GM12878 (cell line): ENCODE results near the gene YEATS4. TPM values are rescaled to one million over a fixed set of nuclear protein-coding genes. Genes with fewer than 3 reads are reported as not detected.

Experiments used
- ATAC-seq: fragments of 200-7000 bp; cut with Tn5 transposase; 3 replicates; pipeline ENCODE4 v1.9.1; 2020; ENCODE audit warnings: mild to moderate bottlenecking, moderate library complexity
- BruUV-seq: library from RNA; stranded (reverse); fragments of 400-500 nt; replicated peaks from 2 replicates; lab custom pipeline; 2021; lab: Mats Ljungman, UMichigan
- CTCF ChIA-PET: fragments of 300-600 bp; sonication (Branson Sonifier 250); formaldehyde crosslinking; extraction: SDS; loops from one replicate; lab custom pipeline; 2021; ENCODE audit warnings: inconsistent platforms; lab: Yijun Ruan, JAX
- POLR2A ChIA-PET: fragments of 350-600 bp; formaldehyde crosslinking; extraction: SDS; loops from one replicate; lab custom pipeline; 2021; ENCODE audit warnings: inconsistent platforms; lab: Charles Lee
- RAD21 ChIA-PET: fragments of 300-600 bp; sonication (Branson Sonifier 250); formaldehyde crosslinking; loops from one replicate; lab custom pipeline; 2023; ENCODE audit warnings: antibody characterized with exemption; ENCODE audit not compliant: unreplicated experiment; lab: Charles Lee
- SMC1A ChIA-PET: fragments of 300-600 bp; sonication (Branson Sonifier 250); formaldehyde crosslinking; loops from one replicate; lab custom pipeline; 2023; ENCODE audit not compliant: unreplicated experiment, uncharacterized antibody; lab: Charles Lee
- DNase-seq: peaks from one replicate; pipeline ENCODE4 v3.0.0-alpha.2; 2011; ENCODE audit warnings: low read depth, low spot score
- FAIRE-seq: peaks from 3 replicates; lab custom pipeline; 2011; peaks lifted over from hg19 to GRCh38; lab: Jason Lieb, UNC
- H2AFZ ChIP-seq: 2 replicates; pipeline ENCODE4 v1.6.0; 2011; ENCODE audit warnings: low read depth, low read length, control low read depth; ENCODE audit not compliant: control insufficient read depth
- H3K27ac ChIP-seq: 2 replicates; pipeline ENCODE4 v1.5.1; 2011; ENCODE audit warnings: control low read depth; ENCODE audit not compliant: control insufficient read depth, insufficient read depth
- H3K27me3 ChIP-seq, 2 experiments: replicated peaks in 1 of 2; 2 replicates each; pipeline versions ENCODE4 v1.6.0 to v1.6.1; 2011; ENCODE audit warnings: low read length in 1 of 2; ENCODE audit not compliant: control insufficient read depth in 2 of 2, insufficient read depth in 2 of 2
- H3K36me3 ChIP-seq, 2 experiments: 2 replicates each; pipeline ENCODE4 v1.5.1; 2011; ENCODE audit warnings: low read length in 1 of 2; ENCODE audit not compliant: control insufficient read depth in 2 of 2, insufficient read depth in 2 of 2
- H3K4me1 ChIP-seq: 2 replicates; pipeline ENCODE4 v1.6.1; 2011; ENCODE audit warnings: mild to moderate bottlenecking, low read length, moderate library complexity, mixed read lengths; ENCODE audit not compliant: control insufficient read depth, insufficient read depth
- H3K4me2 ChIP-seq: 2 replicates; pipeline ENCODE4 v1.6.0; 2011; ENCODE audit warnings: control low read depth; ENCODE audit not compliant: control insufficient read depth, insufficient read depth
- H3K4me3 ChIP-seq: fragments of 200-600 bp; sonication (generic); 2 replicates; pipeline ENCODE4 v1.5.1; 2016
- H3K79me2 ChIP-seq: 2 replicates; pipeline ENCODE4 v1.6.0; 2011; ENCODE audit warnings: low read length; ENCODE audit not compliant: control insufficient read depth, insufficient read depth
- H3K9ac ChIP-seq: 2 replicates; pipeline ENCODE4 v1.8.0; 2011; ENCODE audit warnings: low read length, control low read depth, mixed read lengths; ENCODE audit not compliant: control insufficient read depth, insufficient read depth
- H3K9me3 ChIP-seq: replicated peaks from 3 replicates; pipeline ENCODE4 v1.5.1; 2011; ENCODE audit warnings: mild to moderate bottlenecking, low read length; ENCODE audit not compliant: control insufficient read depth, insufficient read depth
- H4K20me1 ChIP-seq: 2 replicates; pipeline ENCODE4 v1.6.0; 2011; ENCODE audit not compliant: control insufficient read depth, insufficient read depth
- CBFB ChIP-seq: IDR thresholded peaks from 2 replicates; pipeline ENCODE4 v1.6.1; 2016; ENCODE audit warnings: antibody characterized with exemption, low read depth
- CREM ChIP-seq: IDR thresholded peaks from 2 replicates; pipeline ENCODE4 v1.6.1; 2014; ENCODE audit warnings: antibody characterized with exemption, low read depth
- NFYA ChIP-seq: IDR thresholded peaks from 2 replicates; pipeline ENCODE4 v1.6.1; 2011; ENCODE audit warnings: low read depth, mild to moderate bottlenecking, low read length, improper control_type of control experiment, borderline replicate concordance
- POLR2AphosphoS5 ChIP-seq: IDR thresholded peaks from 2 replicates; pipeline ENCODE4 v1.6.1; 2011; ENCODE audit warnings: mild to moderate bottlenecking, low read length, inconsistent platforms
- SP1 ChIP-seq: IDR thresholded peaks from one replicate; pipeline ENCODE4 v1.6.1; 2011; ENCODE audit warnings: low read depth, low read length
- SUPT20H ChIP-seq: IDR thresholded peaks from 2 replicates; pipeline ENCODE4 v1.6.1; 2011; ENCODE audit warnings: low read depth, mild to moderate bottlenecking, low read length, moderate library complexity, borderline replicate concordance; ENCODE audit not compliant: control insufficient read depth
- WGBS: methylation state at CpG from one replicate; pipeline ENCODE4 v1.1.6; 2016; ENCODE audit warnings: low lambda C conversion rate; ENCODE audit not compliant: insufficient replicate concordance, insufficient coverage; ENCODE audit errors: missing lambda C conversion rate; 5-methylcytosine and 5-hydroxymethylcytosine counted together
- in situ Hi-C: fragments of 300-500 bp; cut with MboI; formaldehyde crosslinking; loops from 9 replicates; pipeline ENCODE4 v1.14.3; 2018; ENCODE audit warnings: mixed read lengths
- intact Hi-C: fragments of 100-400 bp; cut with micrococcal nuclease; formaldehyde crosslinking; loops from one replicate; pipeline ENCODE4 v1.14.2; 2022; ENCODE audit not compliant: unreplicated experiment
- polyA plus RNA-seq, 11 experiments: library from polyadenylated mRNA; depleted of rRNA in 4 of 11; unstranded in 6 of 11; stranded (reverse) in 5 of 11; fragments of >200 nt; fragmentation: Nextera tagmentation in 4 of 11; fragmentation: Illumina TruSeq in 1 of 11; extraction: Ambion mirVana in 4 of 11; extraction: Trizol in 1 of 11; gene quantifications; 1 replicate in 1 of 11; 2 replicates in 10 of 11; pipeline versions ENCODE4 v1.2.1 to v1.2.3, GENCODE V29; 2011 to 2016; ENCODE audit warnings: inconsistent platforms in 2 of 11, missing spikeins in 2 of 11, low read depth in 1 of 11
- total RNA-seq, 4 experiments: library from RNA; depleted of rRNA in 3 of 4; stranded (reverse); fragments of >200 nt in 3 of 4; fragmentation: Illumina TruSeq in 1 of 4; extraction: Trizol in 1 of 4; gene quantifications; 2 replicates each; pipeline versions ENCODE4 v1.2.1 to v1.2.3, GENCODE V29; 2013 to 2021

YEATS4 gene
- total and polyA plus RNA-seq, 10 of the 15 experiments (the other 5 are each of a cell fraction or from before 2014, with no cell fraction given): 23.8 to 45.4 (median 36.8) TPM

DNA sequence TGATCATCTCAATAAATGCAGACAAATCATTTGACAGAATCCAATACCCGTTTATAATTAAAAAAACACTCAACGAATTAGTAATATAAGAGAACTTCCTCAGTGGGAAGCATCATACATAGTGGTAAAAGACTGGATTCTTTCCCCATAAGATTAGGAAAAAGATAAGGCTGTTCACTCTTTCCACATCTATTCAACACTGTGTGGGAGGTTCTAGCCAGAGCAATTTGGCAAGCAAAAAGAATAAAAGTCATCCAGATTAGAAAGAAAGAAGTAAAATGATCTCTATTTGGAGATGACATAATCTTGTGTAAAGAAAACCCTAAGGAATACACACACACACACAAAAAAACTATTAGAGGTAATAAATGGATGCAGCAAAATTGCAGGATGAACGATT lies 38.4 kb downstream of the YEATS4 start (continued):
- TF ChIP-seq SUPT20H: no peak
- no peak for TF ChIP-seq NFYA
- TF ChIP-seq SP1: no peak

GRCh38 chr12:69401940-69402339 lies 42.4 kb downstream of the YEATS4 start:
- ATAC-seq (no peak), FAIRE-seq (no peak), DNase-seq (no peak)
- Histone ChIP-seq H3K9ac (no peak overlapping the region), H3K4me2 (no peak overlapping the region), H3K4me1 (no peaks in the 10 kb centered on the region), H3K27me3 (no peaks in the 10 kb centered on the region), H3K4me3 (no peak overlapping the region), H2AFZ (no peak overlapping the region), H3K27ac (no peak overlapping the region), H3K79me2 (no peaks in the 10 kb centered on the region), H3K9me3 (no peaks in the 10 kb centered on the region; the same call in none of the 3 replicates), H4K20me1 (no peaks in the 10 kb centered on the region), H3K36me3 (no peaks in the 10 kb centered on the region)
- CTCF ChIA-PET: interaction anchor here (1.4 to 1.5 kb wide), 2 partner anchors 8 to 169 kb away, joined by 3 to 4 read pairs; no protein-coding TSS in a partner anchor
- BruUV-seq: no TSS peak
- no peak for TF ChIP-seq POLR2AphosphoS5
- TF ChIP-seq CBFB: no peak
- no peak for TF ChIP-seq CREM
- 95% methylated on average over 4 of the region's 4 CpGs for WGBS
- in situ Hi-C loops (no loop called here), intact Hi-C loops (no loop called here)
- POLR2A ChIA-PET: interaction anchor here (0.7 kb wide), 1 partner anchor 875 kb away, joined by 3 read pairs; no protein-coding TSS in a partner anchor
- SMC1A ChIA-PET: interaction anchor here (1.2 kb wide), 1 partner anchor 12 kb away, joined by 4 read pairs; no protein-coding TSS in a partner anchor
- RAD21 ChIA-PET: no interaction called here
